ENCODE results near the gene PLXNA4.

GRCh38 chr7:132347858-132348257 lies 228.4 kb downstream of the PLXNA4 start:
- TF ChIP-seq, protein P1, sequence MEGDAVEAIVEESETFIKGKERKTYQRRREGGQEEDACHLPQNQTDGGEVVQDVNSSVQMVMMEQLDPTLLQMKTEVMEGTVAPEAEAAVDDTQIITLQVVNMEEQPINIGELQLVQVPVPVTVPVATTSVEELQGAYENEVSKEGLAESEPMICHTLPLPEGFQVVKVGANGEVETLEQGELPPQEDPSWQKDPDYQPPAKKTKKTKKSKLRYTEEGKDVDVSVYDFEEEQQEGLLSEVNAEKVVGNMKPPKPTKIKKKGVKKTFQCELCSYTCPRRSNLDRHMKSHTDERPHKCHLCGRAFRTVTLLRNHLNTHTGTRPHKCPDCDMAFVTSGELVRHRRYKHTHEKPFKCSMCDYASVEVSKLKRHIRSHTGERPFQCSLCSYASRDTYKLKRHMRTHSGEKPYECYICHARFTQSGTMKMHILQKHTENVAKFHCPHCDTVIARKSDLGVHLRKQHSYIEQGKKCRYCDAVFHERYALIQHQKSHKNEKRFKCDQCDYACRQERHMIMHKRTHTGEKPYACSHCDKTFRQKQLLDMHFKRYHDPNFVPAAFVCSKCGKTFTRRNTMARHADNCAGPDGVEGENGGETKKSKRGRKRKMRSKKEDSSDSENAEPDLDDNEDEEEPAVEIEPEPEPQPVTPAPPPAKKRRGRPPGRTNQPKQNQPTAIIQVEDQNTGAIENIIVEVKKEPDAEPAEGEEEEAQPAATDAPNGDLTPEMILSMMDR (IDR thresholded peaks at IDR 0.05) = no peak
- TF ChIP-seq SIN3A (IDR thresholded peaks at IDR 0.05; ENCODE audit: borderline replicate concordance, insufficient read depth, low read depth, low read length) (no peak), POLR2AphosphoS5 (IDR thresholded peaks at IDR 0.05; ENCODE audit: low read depth, low read length) (no peak), REST (IDR thresholded peaks at IDR 0.05; ENCODE audit: insufficient read depth in 1 of 2, low read depth in 2 of 2, low read length in 1 of 2) (no peak)

All from Panc1 (cell line).